ENCODE measurements around the gene G3BP2.
A peak's percentile ranks its signal among the peaks of the same experiment; 100 is the strongest.
"Not testable (repeated sequence)": the region's sequence is repeated elsewhere in the genome, so short reads cannot be mapped to it uniquely, and the experiment has no call there.

G3BP2 gene

GRCh38 chr4:75683482-75684155 lies 10.4 kb upstream of the G3BP2 start:
- DNase-seq: no peak

- no peak for DNase-seq
Observed at GRCh38 chr4:75679876-75680575, 6.8 kb upstream of the G3BP2 start.

- DNase-seq: no peak
Observed at GRCh38 chr4:75678965-75679364, 5.8 kb upstream of the G3BP2 start.

- DNase-seq: no peak
Observed at GRCh38 chr4:75678473-75678872, 5.3 kb upstream of the G3BP2 start.

- no peak for DNase-seq
Observed at GRCh38 chr4:75675004-75675531, 1.9 kb upstream of the G3BP2 start.

- no peak for DNase-seq
Observed at GRCh38 chr4:75673959-75674328, 733 bp upstream of the G3BP2 start.

GRCh38 chr4:75672461-75673026 lies 667 bp downstream of the G3BP2 start:
- DNase-seq: peak; percentile 40 to 41

GRCh38 chr4:75671802-75672421 lies 1.3 kb downstream of the G3BP2 start:
- no peak for DNase-seq

- DNase-seq: no peak
Observed at GRCh38 chr4:75668596-75668995, 4.6 kb downstream of the G3BP2 start.

GRCh38 chr4:75667636-75668035 lies 5.6 kb downstream of the G3BP2 start:
- not testable (repeated sequence) for DNase-seq

GRCh38 chr4:75666299-75666698 lies 6.9 kb downstream of the G3BP2 start:
- DNase-seq: no peak

- DNase-seq: not testable (repeated sequence)
Observed at GRCh38 chr4:75664604-75665003, 8.6 kb downstream of the G3BP2 start.

- DNase-seq: no peak
Observed at GRCh38 chr4:75662626-75663025, 10.6 kb downstream of the G3BP2 start.

- DNase-seq: no peak
Observed at GRCh38 chr4:75660491-75660890, 12.7 kb downstream of the G3BP2 start.

GRCh38 chr4:75659512-75660031 lies 13.6 kb downstream of the G3BP2 start:
- no peak for DNase-seq

- no peak for DNase-seq
Observed at GRCh38 chr4:75658876-75659275, 14.3 kb downstream of the G3BP2 start.

GRCh38 chr4:75655562-75655961 lies 17.6 kb downstream of the G3BP2 start:
- no peak for DNase-seq

- DNase-seq: no peak
Observed at GRCh38 chr4:75654905-75655304, 18.3 kb downstream of the G3BP2 start.

- peak in 1 of 2 experiments; percentile 17 for DNase-seq
Observed at GRCh38 chr4:75653845-75654503, 19.2 kb downstream of the G3BP2 start.

- DNase-seq: no peak
Observed at GRCh38 chr4:75644095-75644494, 29.1 kb downstream of the G3BP2 start.

GRCh38 chr4:75643651-75644050 lies 29.6 kb downstream of the G3BP2 start:
- no peak for DNase-seq

GRCh38 chr4:75639124-75639695 lies 34.0 kb downstream of the G3BP2 start:
- DNase-seq: no peak

All from SHP77 (cell line).